ENCODE results near the gene LRCH3.

GRCh38 chr3:197936819-197937384 is 145.8 kb downstream of the LRCH3 start:
- TF ChIP-seq CTCF (IDR thresholded peaks at IDR 0.05; ENCODE audit: low read depth, low read length, poor library complexity, severe bottlenecking) (no peak), EZH2phosphoT487 (IDR thresholded peaks at IDR 0.05; ENCODE audit: borderline replicate concordance, low read length) (no peak)
